Measurements from ENCODE around the gene GPR135.
"Not testable (repeated sequence)": the region's sequence is repeated elsewhere in the genome, so short reads cannot be mapped to it uniquely, and the experiment has no call there.

The GPR135 gene

GRCh38 chr14:59464486-59465315 is 479 bp downstream of the GPR135 start:
- peak; percentile 38 to 40 for DNase-seq

- peak in 1 of 2 donors; percentile 13 for DNase-seq
These were observed 1.2 kb downstream of the GPR135 start for GRCh38 chr14:59463787-59464485.

- no peak for DNase-seq
These were observed 3.3 kb downstream of the GPR135 start for GRCh38 chr14:59461891-59462290.

GRCh38 chr14:59460378-59460777 is 4.8 kb downstream of the GPR135 start:
- no peak for DNase-seq

GRCh38 chr14:59458486-59458885 is 6.7 kb downstream of the GPR135 start:
- no peak for DNase-seq

GRCh38 chr14:59455411-59455810 is 9.8 kb downstream of the GPR135 start:
- no peak for DNase-seq

GRCh38 chr14:59454139-59454538 is 11.0 kb downstream of the GPR135 start:
- DNase-seq, result no peak

- no peak for DNase-seq
These were observed 13.3 kb downstream of the GPR135 start for GRCh38 chr14:59451849-59452248.

- DNase-seq, result no peak
These were observed 14.5 kb downstream of the GPR135 start for GRCh38 chr14:59450716-59451115.

GRCh38 chr14:59448673-59449072 is 16.5 kb downstream of the GPR135 start:
- not testable (repeated sequence) for DNase-seq

- DNase-seq, result no peak
These were observed 25.8 kb downstream of the GPR135 start for GRCh38 chr14:59439256-59439965.

- no peak for DNase-seq
These were observed 27.0 kb downstream of the GPR135 start for GRCh38 chr14:59438195-59438647.

- no peak for DNase-seq
These were observed 29.2 kb downstream of the GPR135 start for GRCh38 chr14:59435987-59436386.

- DNase-seq, result no peak
These were observed 30.1 kb downstream of the GPR135 start for GRCh38 chr14:59435101-59435500.

- no peak for DNase-seq
These were observed 35.4 kb downstream of the GPR135 start for GRCh38 chr14:59429790-59430189.

GRCh38 chr14:59428581-59429012 is 36.6 kb downstream of the GPR135 start:
- no peak for DNase-seq

GRCh38 chr14:59427653-59428580 is 37.3 kb downstream of the GPR135 start:
- DNase-seq, result no peak

- no peak for DNase-seq
These were observed 39.8 kb downstream of the GPR135 start for GRCh38 chr14:59425322-59425935.

GRCh38 chr14:59424341-59425071 is 40.7 kb downstream of the GPR135 start:
- DNase-seq, result no peak

GRCh38 chr14:59422069-59422881 is 42.9 kb downstream of the GPR135 start:
- no peak for DNase-seq
